Common myeloid progenitor, CD34-positive (primary cell): ENCODE measurements around the gene SGPP1.
A peak's percentile ranks its signal among the peaks of the same experiment; 100 is the strongest.
"Not testable (repeated sequence)": the region's sequence is repeated elsewhere in the genome, so short reads cannot be mapped to it uniquely, and the experiment has no call there.

ENCODE experiments used
- CTCF ChIA-PET: fragments of 350-600 bp; sonication (Branson Sonifier 250); formaldehyde crosslinking; loops from one replicate; lab custom pipeline; 2021; ENCODE audit warnings: antibody characterized with exemption; lab: Charles Lee
- POLR2A ChIA-PET: fragments of 350-600 bp; sonication (Branson Sonifier 250); formaldehyde crosslinking; loops from one replicate; lab custom pipeline; 2021; ENCODE audit warnings: antibody characterized with exemption; lab: Charles Lee
- DNase-seq, 3 donors: peaks; one replicate each; pipeline versions ENCODE4 v3.0.0 to v3.0.0-alpha.2; 2013
- H3K27ac ChIP-seq, 2 experiments: 1 replicate in 1 of 2; 2 replicates in 1 of 2; pipeline ENCODE4 v1.7.0; 2013; ENCODE audit warnings: inconsistent platforms in 2 of 2, low read length in 2 of 2, mild to moderate bottlenecking in 2 of 2, low read depth in 1 of 2, moderate library complexity in 1 of 2; ENCODE audit not compliant: severe bottlenecking in 2 of 2, insufficient read depth in 1 of 2, poor library complexity in 1 of 2
- H3K27me3 ChIP-seq, 5 experiments: replicated peaks in 2 of 5; 1 replicate in 3 of 5; 2 replicates in 2 of 5; pipeline versions ENCODE4 v1.6.1 to v1.7.0; 2013; ENCODE audit warnings: low read length in 4 of 5, mild to moderate bottlenecking in 2 of 5, moderate library complexity in 2 of 5, inconsistent platforms in 1 of 5; ENCODE audit not compliant: insufficient read depth in 5 of 5, control insufficient read depth in 4 of 5
- H3K36me3 ChIP-seq, 4 experiments: 1 replicate in 2 of 4; 2 replicates in 2 of 4; pipeline versions ENCODE4 v1.6.1 to v1.7.0; 2013; ENCODE audit warnings: low read length in 3 of 4, control low read depth in 1 of 4, mild to moderate bottlenecking in 1 of 4; ENCODE audit not compliant: control insufficient read depth in 4 of 4, insufficient read depth in 4 of 4
- H3K4me1 ChIP-seq, 4 experiments: 1 replicate in 3 of 4; 2 replicates in 1 of 4; pipeline versions ENCODE4 v1.6.1 to v1.7.1; 2013; ENCODE audit warnings: low read length in 3 of 4, mild to moderate bottlenecking in 3 of 4, control low read depth in 1 of 4, inconsistent platforms in 1 of 4, moderate library complexity in 1 of 4; ENCODE audit not compliant: control insufficient read depth in 4 of 4, insufficient read depth in 4 of 4; ENCODE audit errors: control extremely low read depth in 1 of 4
- H3K4me3 ChIP-seq, 7 experiments: 1 replicate in 4 of 7; 2 replicates in 3 of 7; pipeline versions ENCODE4 v1.5.1 to v1.7.0; 2013; ENCODE audit warnings: mild to moderate bottlenecking in 7 of 7, low read length in 6 of 7, moderate library complexity in 6 of 7, inconsistent platforms in 2 of 7, low read depth in 2 of 7, control low read depth in 1 of 7; ENCODE audit not compliant: insufficient read depth in 4 of 7, control insufficient read depth in 1 of 7; ENCODE audit errors: extremely low read depth in 1 of 7
- H3K9me3 ChIP-seq, 5 experiments: 1 replicate in 4 of 5; 2 replicates in 1 of 5; pipeline versions ENCODE4 v1.6.1 to v1.7.1; 2013; ENCODE audit warnings: low read length in 4 of 5, mild to moderate bottlenecking in 2 of 5, inconsistent platforms in 1 of 5, low read depth in 1 of 5, moderate library complexity in 1 of 5; ENCODE audit not compliant: control insufficient read depth in 4 of 5, insufficient read depth in 2 of 5; ENCODE audit errors: control extremely low read depth in 1 of 5
- WGBS: methylation state at CpG from one replicate; pipeline ENCODE4 v1.1.5; 2013; ENCODE audit not compliant: insufficient coverage; 5-methylcytosine and 5-hydroxymethylcytosine counted together

SGPP1 gene

DNA sequence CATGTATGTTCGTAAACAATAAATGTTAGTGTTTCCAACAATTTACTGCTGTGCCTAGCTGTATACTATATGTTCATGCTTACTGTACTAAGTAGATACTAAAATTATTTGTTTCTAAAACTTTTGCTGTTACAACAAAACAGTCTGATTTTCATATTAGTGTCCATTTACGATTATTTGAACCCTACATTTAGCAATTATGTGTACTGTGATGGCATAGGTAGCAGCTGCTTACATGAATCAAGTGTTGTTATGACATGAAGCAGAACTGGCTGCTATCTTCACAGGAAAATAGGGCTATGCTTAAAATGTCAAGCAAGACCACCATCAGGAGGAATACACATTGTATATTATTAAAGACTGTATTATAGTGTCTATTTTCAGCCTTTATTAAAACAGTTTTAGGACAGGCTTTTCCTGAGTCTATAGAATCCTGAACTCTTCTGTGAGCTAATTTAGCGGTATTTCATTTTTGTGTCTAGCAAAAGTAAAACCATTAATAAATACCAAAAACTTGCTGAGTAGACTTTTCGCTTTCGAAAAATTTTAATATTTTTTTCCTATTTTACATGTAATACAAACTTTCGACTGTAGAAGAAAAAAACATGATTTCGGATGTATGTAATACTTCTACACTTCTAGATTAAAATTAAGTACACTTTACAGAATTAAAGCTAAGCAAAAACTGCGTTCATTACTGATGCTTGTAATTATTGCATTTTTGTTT lies 85.0 kb downstream of the SGPP1 start:
- Histone ChIP-seq H3K9me3 (no peaks in the 10 kb centered on the region), H3K4me3 (peak overlapping the region in 6 of 7 experiments; percentile 75 to 96 (median 86)), H3K27me3 (no peaks in the 10 kb centered on the region), H3K27ac (peak overlapping the region; percentile 89 to 95), H3K4me1 (peaks cover 3 to 23% (median 14%) of the 10 kb centered on the region in 4 experiments), H3K36me3 (peaks cover 0 to 2% (median 0%) of the 10 kb centered on the region in 4 experiments)
- ChIA-PET CTCF (interaction anchor here (1.3 to 3.4 kb wide), 7 partner anchors 9 to 254 kb away, joined by 3 to 11 read pairs (median 5); no protein-coding TSS in a partner anchor), POLR2A (interaction anchor here (0.5 to 0.6 kb wide), 3 partner anchors 82 to 1945 kb away, joined by 3 to 7 read pairs (median 4); no protein-coding TSS in a partner anchor)
- WGBS, result 100% methylated on average over 2 of the region's 8 CpGs
- peak in 1 of 3 donors; percentile 10 for DNase-seq

- POLR2A ChIA-PET, result interaction anchor here (0.5 to 1.3 kb wide), 2 partner anchors 83 to 85 kb away, joined by 4 to 5 read pairs; partner anchors contain the start of gene SGPP1
- peak; percentile 96 to 98 (median 98) for DNase-seq
- H3K4me1 ChIP-seq, result peaks cover 3 to 23% (median 14%) of the 10 kb centered on the region in 4 experiments
- H3K27me3 ChIP-seq, result no peaks in the 10 kb centered on the region
- peak overlapping the region; percentile 89 to 95 for H3K27ac ChIP-seq
- peaks cover 0 to 2% (median 0%) of the 10 kb centered on the region in 4 experiments for H3K36me3 ChIP-seq
- peak overlapping the region in 6 of 7 experiments; percentile 75 to 96 (median 86) for H3K4me3 ChIP-seq
- H3K9me3 ChIP-seq, result peaks cover 0 to under 1% (median 0%) of the 10 kb centered on the region in 5 experiments
- CTCF ChIA-PET, result interaction anchor here (0.7 to 3.4 kb wide), 9 partner anchors 8 to 253 kb away, joined by 3 to 11 read pairs (median 4); partner anchors contain the start of gene PPP2R5E
- WGBS, result 0% methylated on average over 6 of the region's 12 CpGs
These were observed 85.6 kb downstream of the SGPP1 start for GRCh38 chr14:63642229-63642611.

GRCh38 chr14:63641473-63642228 lies 86.2 kb downstream of the SGPP1 start, which contains the start of gene WDR89:
Gene WDR89, minus strand, starts transcription at chr14:63641871. Its CDS starts 41,929 bp downstream, at chr14:63599942.
- Histone ChIP-seq H3K27ac (peak within 1 kb of the TSS; percentile 89 to 95), H3K4me1 (peaks cover 3 to 23% (median 14%) of the 10 kb centered on the region in 4 experiments), H3K9me3 (peaks cover 0 to 4% (median 0%) of the 10 kb centered on the region in 5 experiments), H3K27me3 (no peaks in the 10 kb centered on the region), H3K4me3 (peak within 1 kb of the TSS; percentile 59 to 96 (median 84)), H3K36me3 (peaks cover 0 to 2% (median 0%) of the 10 kb centered on the region in 4 experiments)
- DNase-seq, result peak; percentile 99 to 100 (median 100)
- ChIA-PET CTCF (interaction anchor here (0.7 to 3.4 kb wide), 10 partner anchors 8 to 253 kb away, joined by 3 to 11 read pairs (median 4); partner anchors contain the start of gene PPP2R5E), POLR2A (interaction anchor here (0.5 to 1.3 kb wide), 3 partner anchors 83 to 98 kb away, joined by 4 to 5 read pairs (median 4); partner anchors contain the start of genes PPP2R5E and SGPP1)
- 0% methylated on average over 53 of the region's 60 CpGs for WGBS

DNA sequence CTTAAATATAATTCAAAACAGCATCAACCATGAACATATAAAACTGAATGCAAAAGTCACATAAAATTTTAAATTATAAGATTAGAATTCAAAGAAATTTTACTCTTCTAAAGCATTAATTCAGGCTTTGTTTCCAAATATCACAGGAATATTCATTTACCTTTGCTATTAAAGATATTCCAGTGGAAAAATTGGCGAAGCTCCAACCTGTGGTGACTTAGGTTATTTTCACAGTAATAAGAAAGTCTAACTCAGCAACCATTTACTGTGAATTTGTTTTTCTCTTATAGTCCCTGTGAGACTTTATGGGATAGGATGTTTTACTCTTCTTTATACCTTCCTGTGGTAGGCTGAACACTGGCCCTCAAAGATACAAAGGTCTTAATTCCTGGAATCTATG lies 89.4 kb downstream of the SGPP1 start:
- CTCF ChIA-PET, result no interaction called here
- DNase-seq, result no peak
- no peaks in the 10 kb centered on the region for H3K27me3 ChIP-seq
- H3K4me3 ChIP-seq, result no peak overlapping the region
- no peak overlapping the region for H3K27ac ChIP-seq
- POLR2A ChIA-PET, result no interaction called here
- H3K9me3 ChIP-seq, result peaks cover 0 to 4% (median 0%) of the 10 kb centered on the region in 5 experiments
- peaks cover 3 to 23% (median 14%) of the 10 kb centered on the region in 4 experiments for H3K4me1 ChIP-seq
- no CpG with 5 or more reads among the region's 1 CpG for WGBS
- peaks cover 0 to 2% (median 0%) of the 10 kb centered on the region in 4 experiments for H3K36me3 ChIP-seq

GRCh38 chr14:63636094-63636635 lies 91.7 kb downstream of the SGPP1 start:
- peaks cover 3 to 16% (median 9%) of the 10 kb centered on the region in 4 experiments for H3K4me1 ChIP-seq
- WGBS, result 100% methylated on average over 1 of the region's 4 CpGs

More at GRCh38 chr14:63636094-63636635, 91.7 kb downstream of the SGPP1 start:
- DNase-seq, H3K27me3 ChIP-seq, H3K9me3 ChIP-seq, POLR2A ChIA-PET, H3K27ac ChIP-seq, H3K36me3 ChIP-seq, H3K4me3 ChIP-seq: not testable (repeated sequence)
- CTCF ChIA-PET, result interaction anchor here (4.6 kb wide), 1 partner anchor 133 kb away, joined by 24 read pairs; no protein-coding TSS in a partner anchor
